SK-N-SH treated with all-trans-retinoic acid at 6 μM for 48 hours (cell line): Measurements from ENCODE around the gene ADAMTSL1.

Experiments used
- ATAC-seq: fragments of 200-7000 bp; cut with Tn5 transposase; 3 replicates; pipeline ENCODE4 v1.9.1; 2020; ENCODE audit warnings: mild to moderate bottlenecking, moderate library complexity
- ARNTL ChIP-seq: fragments of 450-650 bp; formaldehyde crosslinking; IDR thresholded peaks from 2 replicates; pipeline ENCODE4 v1.5.0; 2020; ENCODE audit warnings: low read depth, mild to moderate bottlenecking, moderate library complexity, borderline replicate concordance
- BACH2 ChIP-seq: fragments of 250-450 bp; sonication (Bioruptor Pico); IDR thresholded peaks from 2 replicates; pipeline ENCODE4 v1.9.0; 2021; ENCODE audit warnings: mild to moderate bottlenecking, borderline replicate concordance
- CREB5 ChIP-seq: fragments of 250-450 bp; sonication (Bioruptor Pico); IDR thresholded peaks from 2 replicates; pipeline ENCODE4 v1.5.1; 2020; ENCODE audit warnings: low read depth, mild to moderate bottlenecking, moderate library complexity
- CSDC2 ChIP-seq: fragments of 250-450 bp; sonication (Bioruptor Pico); IDR thresholded peaks from 2 replicates; pipeline ENCODE4 v1.5.0; 2020; ENCODE audit warnings: mild to moderate bottlenecking, moderate library complexity
- CSRNP3 ChIP-seq: fragments of 250-450 bp; sonication (Bioruptor Pico); IDR thresholded peaks from 2 replicates; pipeline ENCODE4 v1.5.1; 2021; ENCODE audit warnings: mild to moderate bottlenecking, moderate library complexity
- ESRRG ChIP-seq: fragments of 250-450 bp; sonication (Bioruptor Pico); IDR thresholded peaks from 2 replicates; pipeline ENCODE4 v1.6.1; 2021; ENCODE audit warnings: mild to moderate bottlenecking
- ISL1 ChIP-seq: fragments of 250-450 bp; sonication (Bioruptor Pico); IDR thresholded peaks from 2 replicates; pipeline ENCODE4 v2.1.2; 2022; ENCODE audit warnings: mild to moderate bottlenecking, moderate library complexity
- OSR1 ChIP-seq: fragments of 250-450 bp; sonication (Bioruptor Pico); IDR thresholded peaks from 2 replicates; pipeline ENCODE4 v1.8.0; 2022; ENCODE audit warnings: moderate library complexity, mild to moderate bottlenecking, inconsistent platforms
- PATZ1 ChIP-seq: fragments of 250-450 bp; sonication (Bioruptor Pico); IDR thresholded peaks from 2 replicates; pipeline ENCODE4 v1.8.0; 2020; ENCODE audit warnings: mild to moderate bottlenecking, moderate library complexity, borderline replicate concordance
- POU6F1 ChIP-seq: fragments of 250-450 bp; sonication (Bioruptor Pico); IDR thresholded peaks from 2 replicates; pipeline ENCODE4 v1.8.0; 2021; ENCODE audit warnings: low read depth, mild to moderate bottlenecking, moderate library complexity, borderline replicate concordance
- PPARA ChIP-seq: fragments of 250-450 bp; sonication (Bioruptor Pico); IDR thresholded peaks from 2 replicates; pipeline ENCODE4 v1.5.0; 2020; ENCODE audit warnings: mild to moderate bottlenecking, borderline replicate concordance
- RARB ChIP-seq: fragments of 250-450 bp; sonication (Bioruptor Pico); IDR thresholded peaks from 2 replicates; pipeline ENCODE4 v1.8.0; 2021; ENCODE audit warnings: mild to moderate bottlenecking, moderate library complexity
- SNAI2 ChIP-seq: fragments of 250-450 bp; sonication (Bioruptor Pico); IDR thresholded peaks from 2 replicates; pipeline ENCODE4 v1.5.0; 2020; ENCODE audit warnings: mild to moderate bottlenecking, moderate library complexity
- TCF4 ChIP-seq: fragments of 250-450 bp; sonication (Bioruptor Pico); IDR thresholded peaks from 2 replicates; pipeline ENCODE4 v1.8.0; 2021; ENCODE audit warnings: mild to moderate bottlenecking, moderate library complexity, borderline replicate concordance
- TOX ChIP-seq: fragments of 250-450 bp; sonication (Bioruptor Pico); IDR thresholded peaks from 2 replicates; pipeline ENCODE4 v1.8.0; 2021; ENCODE audit warnings: mild to moderate bottlenecking, moderate library complexity, borderline replicate concordance
- TSHZ2 ChIP-seq: fragments of 250-450 bp; sonication (Bioruptor Pico); IDR thresholded peaks from 2 replicates; pipeline ENCODE4 v1.5.0; 2020; ENCODE audit warnings: mild to moderate bottlenecking, moderate library complexity
- ZC3H10 ChIP-seq: fragments of 250-450 bp; sonication (Bioruptor Pico); IDR thresholded peaks from 2 replicates; pipeline ENCODE4 v1.5.1; 2021; ENCODE audit warnings: mild to moderate bottlenecking, moderate library complexity
- ZFP3 ChIP-seq: fragments of 250-450 bp; sonication (Bioruptor Pico); IDR thresholded peaks from 2 replicates; pipeline ENCODE4 v1.5.0; 2020; ENCODE audit warnings: mild to moderate bottlenecking, moderate library complexity
- ZFP30 ChIP-seq: fragments of 450-650 bp; formaldehyde crosslinking; IDR thresholded peaks from 2 replicates; pipeline ENCODE4 v1.5.0; 2022; ENCODE audit warnings: mild to moderate bottlenecking, moderate library complexity
- ZNF565 ChIP-seq: fragments of 450-650 bp; formaldehyde crosslinking; conservative IDR thresholded peaks from 2 replicates; pipeline ENCODE4 v1.5.0; 2020; ENCODE audit warnings: low read depth, mild to moderate bottlenecking, moderate library complexity
- ZNF70 ChIP-seq: fragments of 450-650 bp; formaldehyde crosslinking; IDR thresholded peaks from 2 replicates; pipeline ENCODE4 v1.5.0; 2020; ENCODE audit warnings: mild to moderate bottlenecking, moderate library complexity
- ZNF8 ChIP-seq: fragments of 450-650 bp; formaldehyde crosslinking; IDR thresholded peaks from 2 replicates; pipeline ENCODE4 v1.5.0; 2020; ENCODE audit warnings: mild to moderate bottlenecking, moderate library complexity

Gene ADAMTSL1

GRCh38 chr9:18606846-18607245 is 132.9 kb downstream of the ADAMTSL1 start (continued):
- TF ChIP-seq TSHZ2 (CRISPR knock-in tag) (no peak), ZFP3 (no peak)

GRCh38 chr9:18608371-18608770 is 134.4 kb downstream of the ADAMTSL1 start:
- no peak for ATAC-seq
- TF ChIP-seq CSDC2 (CRISPR knock-in tag) (no peak), PPARA (CRISPR knock-in tag) (no peak), BACH2 (no peak), ZC3H10 (no peak), RARB (CRISPR knock-in tag) (no peak), PATZ1 (CRISPR knock-in tag) (no peak), ESRRG (CRISPR knock-in tag) (no peak), OSR1 (CRISPR knock-in tag) (no peak), POU6F1 (CRISPR knock-in tag) (no peak), ZNF8 (CRISPR knock-in tag) (no peak), TCF4 (CRISPR knock-in tag) (no peak), TOX (CRISPR knock-in tag) (no peak), SNAI2 (no peak), ZFP30 (CRISPR knock-in tag) (no peak), ZFP3 (no peak), ZNF565 (CRISPR knock-in tag) (no peak), CSRNP3 (CRISPR knock-in tag) (no peak)

- TF ChIP-seq RARB (CRISPR knock-in tag) (no peak), POU6F1 (CRISPR knock-in tag) (no peak), ARNTL (no peak), ISL1 (CRISPR knock-in tag) (no peak), ZNF8 (CRISPR knock-in tag) (no peak), SNAI2 (no peak), ZC3H10 (no peak), ESRRG (CRISPR knock-in tag) (no peak), PPARA (CRISPR knock-in tag) (no peak), TOX (CRISPR knock-in tag) (no peak), ZFP3 (no peak), CREB5 (CRISPR knock-in tag) (no peak), ZNF565 (CRISPR knock-in tag) (no peak), TCF4 (CRISPR knock-in tag) (no peak), TSHZ2 (CRISPR knock-in tag) (no peak), ZNF70 (CRISPR knock-in tag) (no peak), OSR1 (CRISPR knock-in tag) (no peak)
- no peak for ATAC-seq
Observed at GRCh38 chr9:18610956-18611355, 137.0 kb downstream of the ADAMTSL1 start.
